ENCODE data around the gene MAS1.

MAS1 gene

GRCh38 chr6:159871241-159871640 is 19.5 kb upstream of the MAS1 start:
- no peak overlapping the region for H3K4me3 ChIP-seq (replicated peaks; ENCODE audit: low read depth, low read length)
- no peak for TF ChIP-seq CTCF (IDR thresholded peaks at IDR 0.05; ENCODE audit: low read depth, low read length, missing control alignments)
- no peak for DNase-seq (ENCODE audit: extremely low read depth, low read depth)

- no peak for TF ChIP-seq CTCF (IDR thresholded peaks at IDR 0.05; ENCODE audit: low read depth, low read length, missing control alignments)
- DNase-seq (ENCODE audit: extremely low read depth, low read depth): no peak
- no peak overlapping the region for H3K4me3 ChIP-seq (replicated peaks; ENCODE audit: low read depth, low read length)
These were observed 18.9 kb upstream of the MAS1 start for GRCh38 chr6:159871906-159872305.

GRCh38 chr6:159874435-159874834 is 16.4 kb upstream of the MAS1 start:
- peak; percentile 21 for DNase-seq (ENCODE audit: extremely low read depth, low read depth)
- TF ChIP-seq CTCF (IDR thresholded peaks at IDR 0.05; ENCODE audit: low read depth, low read length, missing control alignments): no peak
- no peak overlapping the region for H3K4me3 ChIP-seq (replicated peaks; ENCODE audit: low read depth, low read length)

GRCh38 chr6:159875194-159875593 is 15.6 kb upstream of the MAS1 start:
- no peak overlapping the region for H3K4me3 ChIP-seq (replicated peaks; ENCODE audit: low read depth, low read length)
- TF ChIP-seq CTCF (IDR thresholded peaks at IDR 0.05; ENCODE audit: low read depth, low read length, missing control alignments): no peak
- DNase-seq (ENCODE audit: extremely low read depth, low read depth): no peak

GRCh38 chr6:159876242-159876641 is 14.5 kb upstream of the MAS1 start:
- DNase-seq (ENCODE audit: extremely low read depth, low read depth): no peak
- H3K4me3 ChIP-seq (replicated peaks; ENCODE audit: low read depth, low read length): no peak overlapping the region
- TF ChIP-seq CTCF (IDR thresholded peaks at IDR 0.05; ENCODE audit: low read depth, low read length, missing control alignments): no peak

- TF ChIP-seq CTCF (IDR thresholded peaks at IDR 0.05; ENCODE audit: low read depth, low read length, missing control alignments): no peak
- DNase-seq (ENCODE audit: extremely low read depth, low read depth): no peak
- H3K4me3 ChIP-seq (replicated peaks; ENCODE audit: low read depth, low read length): no peak overlapping the region
These were observed 13.5 kb upstream of the MAS1 start for GRCh38 chr6:159877256-159877808.

- TF ChIP-seq CTCF (IDR thresholded peaks at IDR 0.05; ENCODE audit: low read depth, low read length, missing control alignments): no peak
- H3K4me3 ChIP-seq (replicated peaks; ENCODE audit: low read depth, low read length): no peak overlapping the region
- DNase-seq (ENCODE audit: extremely low read depth, low read depth): no peak
These were observed 12.4 kb upstream of the MAS1 start for GRCh38 chr6:159878341-159878740.
